ENCODE data around the gene SCML1.

Gene SCML1

GRCh38 chrX:17705211-17705610 lies 32.1 kb upstream of the SCML1 start:
- Histone ChIP-seq H3K4me3 (ENCODE audit: low read length in 2 of 2) (no peak overlapping the region), H3K9ac (ENCODE audit: low read depth, low read length, poor library complexity) (no peak overlapping the region), H2BK120ac (ENCODE audit: low read depth, low read length) (no peak overlapping the region), H2BK12ac (ENCODE audit: low read length) (no peak overlapping the region), H2BK5ac (ENCODE audit: low read length) (no peak overlapping the region), H2AK5ac (ENCODE audit: low read depth, low read length) (no peak overlapping the region), H2AFZ (ENCODE audit: low read length) (no peak overlapping the region), H3K4ac (ENCODE audit: low read length) (no peak overlapping the region), H3K27ac (replicated peaks; ENCODE audit: low read length) (no peak overlapping the region), H3K79me1 (ENCODE audit: low read depth, low read length) (no peaks in the 10 kb centered on the region), H3K23ac (ENCODE audit: low read depth, low read length, poor library complexity) (no peak overlapping the region), H2BK15ac (ENCODE audit: low read length) (no peak overlapping the region), H3K14ac (ENCODE audit: low read length) (no peak overlapping the region), H3K36me3 (replicated peaks in 1 of 2; ENCODE audit: control insufficient read depth in 2 of 2, insufficient read depth in 2 of 2, low read length in 2 of 2) (no peaks in the 10 kb centered on the region), H3K18ac (ENCODE audit: low read length) (no peak overlapping the region), H4K8ac (ENCODE audit: low read depth, low read length) (no peak overlapping the region), H3K27me3 (ENCODE audit: control insufficient read depth in 3 of 3, insufficient read depth in 3 of 3, low read depth in 1 of 3, low read length in 3 of 3) (peaks cover 0 to 2% (median 0%) of the 10 kb centered on the region in 3 experiments), H3K9me3 (replicated peaks in 1 of 2; ENCODE audit: control insufficient read depth in 2 of 2, insufficient read depth in 1 of 2, low read depth in 1 of 2, low read length in 2 of 2) (no peaks in the 10 kb centered on the region), H3K4me1 (ENCODE audit: control insufficient read depth in 2 of 2, insufficient read depth in 1 of 2, low read depth in 1 of 2, low read length in 2 of 2) (no peaks in the 10 kb centered on the region), H4K91ac (ENCODE audit: low read depth, low read length, poor library complexity) (no peak overlapping the region), H3K4me2 (ENCODE audit: insufficient read depth, low read length, poor library complexity, severe bottlenecking) (no peak overlapping the region)
- no peak for DNase-seq (ENCODE audit: low spot score)
- no CpG with 5 or more reads among the region's 2 CpGs for WGBS, 2 donors (ENCODE audit: extremely low coverage in 2 of 2, insufficient read length in 2 of 2, insufficient replicate concordance in 1 of 2)

GRCh38 chrX:17706676-17707075 lies 30.6 kb upstream of the SCML1 start:
- Histone ChIP-seq H3K9me3 (replicated peaks in 1 of 2; ENCODE audit: control insufficient read depth in 2 of 2, insufficient read depth in 1 of 2, low read depth in 1 of 2, low read length in 2 of 2) (no peaks in the 10 kb centered on the region), H3K14ac (ENCODE audit: low read length) (no peak overlapping the region), H3K79me1 (ENCODE audit: low read depth, low read length) (no peaks in the 10 kb centered on the region), H2BK12ac (ENCODE audit: low read length) (no peak overlapping the region), H4K91ac (ENCODE audit: low read depth, low read length, poor library complexity) (no peak overlapping the region), H3K4ac (ENCODE audit: low read length) (no peak overlapping the region), H2BK120ac (ENCODE audit: low read depth, low read length) (no peak overlapping the region), H3K27ac (replicated peaks; ENCODE audit: low read length) (no peak overlapping the region), H2BK15ac (ENCODE audit: low read length) (no peak overlapping the region), H2AK5ac (ENCODE audit: low read depth, low read length) (no peak overlapping the region), H3K9ac (ENCODE audit: low read depth, low read length, poor library complexity) (no peak overlapping the region), H3K18ac (ENCODE audit: low read length) (no peak overlapping the region), H3K23ac (ENCODE audit: low read depth, low read length, poor library complexity) (no peak overlapping the region), H3K27me3 (ENCODE audit: control insufficient read depth in 3 of 3, insufficient read depth in 3 of 3, low read depth in 1 of 3, low read length in 3 of 3) (no peaks in the 10 kb centered on the region), H2BK5ac (ENCODE audit: low read length) (no peak overlapping the region), H2AFZ (ENCODE audit: low read length) (no peak overlapping the region), H4K8ac (ENCODE audit: low read depth, low read length) (no peak overlapping the region), H3K36me3 (replicated peaks in 1 of 2; ENCODE audit: control insufficient read depth in 2 of 2, insufficient read depth in 2 of 2, low read length in 2 of 2) (no peaks in the 10 kb centered on the region), H3K4me2 (ENCODE audit: insufficient read depth, low read length, poor library complexity, severe bottlenecking) (no peak overlapping the region), H3K4me1 (ENCODE audit: control insufficient read depth in 2 of 2, insufficient read depth in 1 of 2, low read depth in 1 of 2, low read length in 2 of 2) (no peaks in the 10 kb centered on the region), H3K4me3 (ENCODE audit: low read length in 2 of 2) (no peak overlapping the region)
- no CpG with 5 or more reads among the region's 4 CpGs for WGBS, 2 donors (ENCODE audit: extremely low coverage in 2 of 2, insufficient read length in 2 of 2, insufficient replicate concordance in 1 of 2)
- no peak for DNase-seq (ENCODE audit: low spot score)

DNA sequence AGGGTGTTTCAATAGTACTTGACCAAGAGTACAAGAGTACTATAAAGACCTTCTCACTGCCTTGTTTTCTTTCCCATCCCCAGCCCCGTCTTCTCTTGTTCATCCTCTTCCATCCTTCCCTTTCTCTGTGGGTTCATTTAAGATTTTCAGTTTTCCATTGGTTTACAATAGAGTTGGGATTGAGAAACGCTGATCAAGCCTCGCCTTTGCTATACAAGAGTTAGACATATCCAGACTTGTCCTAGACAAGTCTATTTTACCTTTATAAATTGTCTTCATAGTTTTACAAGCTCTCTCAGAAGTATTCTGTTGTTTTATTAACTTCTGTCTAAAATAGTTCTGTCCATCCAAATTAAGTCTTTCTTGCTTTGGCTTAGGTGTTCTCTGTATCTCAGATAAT lies 29.6 kb upstream of the SCML1 start:
- no peak overlapping the region for H3K18ac ChIP-seq (ENCODE audit: low read length)
- H2BK15ac ChIP-seq (ENCODE audit: low read length), result no peak overlapping the region
- H3K14ac ChIP-seq (ENCODE audit: low read length), result no peak overlapping the region
- no peak overlapping the region for H2BK120ac ChIP-seq (ENCODE audit: low read depth, low read length)
- H3K27me3 ChIP-seq (ENCODE audit: control insufficient read depth in 3 of 3, insufficient read depth in 3 of 3, low read depth in 1 of 3, low read length in 3 of 3), result no peaks in the 10 kb centered on the region
- no peak overlapping the region for H2AFZ ChIP-seq (ENCODE audit: low read length)
- no peak overlapping the region for H3K27ac ChIP-seq (replicated peaks; ENCODE audit: low read length)
- H3K4me2 ChIP-seq (ENCODE audit: insufficient read depth, low read length, poor library complexity, severe bottlenecking), result no peak overlapping the region
- H2AK5ac ChIP-seq (ENCODE audit: low read depth, low read length), result no peak overlapping the region
- no peaks in the 10 kb centered on the region for H3K4me1 ChIP-seq (ENCODE audit: control insufficient read depth in 2 of 2, insufficient read depth in 1 of 2, low read depth in 1 of 2, low read length in 2 of 2)
- H3K9me3 ChIP-seq (replicated peaks in 1 of 2; ENCODE audit: control insufficient read depth in 2 of 2, insufficient read depth in 1 of 2, low read depth in 1 of 2, low read length in 2 of 2), result no peaks in the 10 kb centered on the region
- WGBS, 2 donors (ENCODE audit: extremely low coverage in 2 of 2, insufficient read length in 2 of 2, insufficient replicate concordance in 1 of 2), result no CpG with 5 or more reads among the region's 3 CpGs
- no peak overlapping the region for H3K9ac ChIP-seq (ENCODE audit: low read depth, low read length, poor library complexity)
- no peaks in the 10 kb centered on the region for H3K79me1 ChIP-seq (ENCODE audit: low read depth, low read length)
- no peak overlapping the region for H3K23ac ChIP-seq (ENCODE audit: low read depth, low read length, poor library complexity)
- H2BK12ac ChIP-seq (ENCODE audit: low read length), result no peak overlapping the region
- H3K4me3 ChIP-seq (ENCODE audit: low read length in 2 of 2), result no peak overlapping the region
- H3K4ac ChIP-seq (ENCODE audit: low read length), result no peak overlapping the region
- DNase-seq (ENCODE audit: low spot score), result no peak
- H4K8ac ChIP-seq (ENCODE audit: low read depth, low read length), result no peak overlapping the region
- no peaks in the 10 kb centered on the region for H3K36me3 ChIP-seq (replicated peaks in 1 of 2; ENCODE audit: control insufficient read depth in 2 of 2, insufficient read depth in 2 of 2, low read length in 2 of 2)
- H4K91ac ChIP-seq (ENCODE audit: low read depth, low read length, poor library complexity), result no peak overlapping the region
- H2BK5ac ChIP-seq (ENCODE audit: low read length), result no peak overlapping the region

GRCh38 chrX:17710871-17711301 lies 26.4 kb upstream of the SCML1 start:
- Histone ChIP-seq H3K9ac (ENCODE audit: low read depth, low read length, poor library complexity) (no peak overlapping the region), H3K23ac (ENCODE audit: low read depth, low read length, poor library complexity) (no peak overlapping the region), H3K4ac (ENCODE audit: low read length) (no peak overlapping the region), H2AFZ (ENCODE audit: low read length) (no peak overlapping the region), H3K27me3 (ENCODE audit: control insufficient read depth in 3 of 3, insufficient read depth in 3 of 3, low read depth in 1 of 3, low read length in 3 of 3) (no peaks in the 10 kb centered on the region), H3K4me2 (ENCODE audit: insufficient read depth, low read length, poor library complexity, severe bottlenecking) (no peak overlapping the region), H3K4me1 (ENCODE audit: control insufficient read depth in 2 of 2, insufficient read depth in 1 of 2, low read depth in 1 of 2, low read length in 2 of 2) (no peaks in the 10 kb centered on the region), H3K9me3 (replicated peaks in 1 of 2; ENCODE audit: control insufficient read depth in 2 of 2, insufficient read depth in 1 of 2, low read depth in 1 of 2, low read length in 2 of 2) (no peaks in the 10 kb centered on the region), H3K27ac (replicated peaks; ENCODE audit: low read length) (no peak overlapping the region), H4K91ac (ENCODE audit: low read depth, low read length, poor library complexity) (no peak overlapping the region), H3K18ac (ENCODE audit: low read length) (no peak overlapping the region), H2BK5ac (ENCODE audit: low read length) (no peak overlapping the region), H4K8ac (ENCODE audit: low read depth, low read length) (no peak overlapping the region), H3K36me3 (replicated peaks in 1 of 2; ENCODE audit: control insufficient read depth in 2 of 2, insufficient read depth in 2 of 2, low read length in 2 of 2) (no peaks in the 10 kb centered on the region), H3K4me3 (ENCODE audit: low read length in 2 of 2) (no peak overlapping the region), H2BK15ac (ENCODE audit: low read length) (no peak overlapping the region), H2AK5ac (ENCODE audit: low read depth, low read length) (no peak overlapping the region), H3K14ac (ENCODE audit: low read length) (no peak overlapping the region), H2BK12ac (ENCODE audit: low read length) (no peak overlapping the region), H3K79me1 (ENCODE audit: low read depth, low read length) (no peaks in the 10 kb centered on the region), H2BK120ac (ENCODE audit: low read depth, low read length) (no peak overlapping the region)
- DNase-seq (ENCODE audit: low spot score), result no peak
- no CpG with 5 or more reads among the region's 1 CpG for WGBS, 2 donors (ENCODE audit: extremely low coverage in 2 of 2, insufficient read length in 2 of 2, insufficient replicate concordance in 1 of 2)
